Hepatocyte (in vitro differentiated cells): ENCODE data around the gene ADAR.
A peak's percentile ranks its signal among the peaks of the same experiment; 100 is the strongest.

Experiments used
- CTCF ChIP-seq: fragments of 200-600 bp; sonication (generic); IDR thresholded peaks from 2 replicates; pipeline ENCODE4 v1.5.1; 2016; ENCODE audit warnings: antibody characterized with exemption, mild to moderate bottlenecking; ENCODE audit not compliant: poor library complexity
- EZH2 ChIP-seq: fragments of 200-600 bp; sonication (generic); IDR thresholded peaks from 2 replicates; pipeline ENCODE4 v1.6.1; 2016; ENCODE audit warnings: antibody characterized with exemption, mild to moderate bottlenecking, borderline replicate concordance
- EZH2phosphoT487 ChIP-seq: fragments of 200-600 bp; sonication (generic); IDR thresholded peaks from one replicate; pipeline ENCODE4 v1.6.1; 2018; ENCODE audit warnings: antibody characterized with exemption, mild to moderate bottlenecking, low read depth, moderate library complexity; ENCODE audit not compliant: unreplicated experiment, severe bottlenecking

- TF ChIP-seq CTCF (no peak), EZH2 (no peak), EZH2phosphoT487 (peak; percentile 73)
Observed at GRCh38 chr1:154629061-154629674, 21.2 kb upstream of the ADAR start.
